AG09319 (cell line): ENCODE data around the gene SPTBN1.

Source experiments
- DNase-seq: peaks from one replicate; pipeline ENCODE4 v3.0.0-alpha.2; 2010; ENCODE audit warnings: low read depth; ENCODE audit errors: extremely low read depth
- CTCF ChIP-seq: IDR thresholded peaks from 2 replicates; pipeline ENCODE4 v1.5.1; 2011; ENCODE audit warnings: low read depth, mild to moderate bottlenecking, inconsistent platforms, low read length, moderate library complexity

SPTBN1 gene

GRCh38 chr2:54606393-54606958, 150.3 kb downstream of the SPTBN1 start:
- no peak for DNase-seq
- TF ChIP-seq CTCF, result no peak

- TF ChIP-seq CTCF, result no peak
- DNase-seq, result no peak
Measured at GRCh38 chr2:54608224-54608623, 152.1 kb downstream of the SPTBN1 start.

- no peak for DNase-seq
- no peak for TF ChIP-seq CTCF
Measured at GRCh38 chr2:54609241-54609640, 153.1 kb downstream of the SPTBN1 start.

GRCh38 chr2:54609647-54610046, 153.5 kb downstream of the SPTBN1 start:
- DNase-seq, result no peak
- no peak for TF ChIP-seq CTCF

- no peak for DNase-seq
Measured at GRCh38 chr2:54610700-54611099, 154.6 kb downstream of the SPTBN1 start.

GRCh38 chr2:54611830-54612545, 155.9 kb downstream of the SPTBN1 start:
- no peak for DNase-seq
- TF ChIP-seq CTCF, result no peak

More at GRCh38 chr2:54610700-54611099, 154.6 kb downstream of the SPTBN1 start:
- TF ChIP-seq CTCF, result no peak

- DNase-seq, result no peak
- TF ChIP-seq CTCF, result no peak
Measured at GRCh38 chr2:54613386-54613785, 157.3 kb downstream of the SPTBN1 start.
